GM12892 (cell line): ENCODE measurements around the gene PRDM11.
"Not testable (repeated sequence)": the region's sequence is repeated elsewhere in the genome, so short reads cannot be mapped to it uniquely, and the experiment has no call there.

Experiments
- DNase-seq: peaks from one replicate; pipeline ENCODE4 v3.0.0; 2011; ENCODE audit not compliant: insufficient read length
- FAIRE-seq: peaks from 2 replicates; lab custom pipeline; 2011; peaks lifted over from hg19 to GRCh38; lab: Jason Lieb, UNC
- POLR2A ChIP-seq: IDR thresholded peaks from 2 replicates; pipeline ENCODE4 v1.6.1; 2011; ENCODE audit warnings: low read depth, low read length, control low read depth
- POLR2AphosphoS5 ChIP-seq: IDR thresholded peaks from 2 replicates; pipeline ENCODE4 v1.6.1; 2011; ENCODE audit warnings: low read depth, low read length, control low read depth
- TAF1 ChIP-seq: IDR thresholded peaks from 2 replicates; pipeline ENCODE4 v1.6.1; 2011; ENCODE audit warnings: low read depth, mild to moderate bottlenecking, control low read depth, low read length, borderline replicate concordance

Gene PRDM11

GRCh38 chr11:45106440-45106839, 40.0 kb upstream of the PRDM11 start:
- TF ChIP-seq POLR2AphosphoS5 (no peak), TAF1 (no peak), POLR2A (no peak)
- FAIRE-seq (no peak), DNase-seq (no peak)

- no peak for DNase-seq
- TF ChIP-seq POLR2A (no peak), POLR2AphosphoS5 (no peak), TAF1 (no peak)
- FAIRE-seq: no peak
Observed at GRCh38 chr11:45107029-45107428, 39.4 kb upstream of the PRDM11 start.

GRCh38 chr11:45108070-45109064, 38.1 kb upstream of the PRDM11 start:
- no peak for DNase-seq
- TF ChIP-seq POLR2A (no peak), TAF1 (no peak), POLR2AphosphoS5 (no peak)
- no peak for FAIRE-seq

- DNase-seq: no peak
- no peak for FAIRE-seq
- no peak for TF ChIP-seq POLR2AphosphoS5
- TF ChIP-seq POLR2A: no peak
Observed at GRCh38 chr11:45109400-45109799, 37.0 kb upstream of the PRDM11 start.

- DNase-seq (peak; percentile 35), FAIRE-seq (peak; percentile 87)
- TF ChIP-seq POLR2A (no peak), POLR2AphosphoS5 (no peak), TAF1 (no peak)
Observed at GRCh38 chr11:45110562-45110961, 35.9 kb upstream of the PRDM11 start.

GRCh38 chr11:45113807-45114206, 32.6 kb upstream of the PRDM11 start:
- DNase-seq (no peak), FAIRE-seq (no peak)
- no peak for TF ChIP-seq POLR2A
- TF ChIP-seq TAF1: no peak

- not testable (repeated sequence) for DNase-seq, FAIRE-seq
Observed at GRCh38 chr11:45127836-45128235, 18.6 kb upstream of the PRDM11 start.

- TF ChIP-seq POLR2A (no peak), TAF1 (no peak), POLR2AphosphoS5 (no peak)
- no peak for FAIRE-seq
- no peak for DNase-seq
Observed at GRCh38 chr11:45133878-45134277, 12.6 kb upstream of the PRDM11 start.

GRCh38 chr11:45141171-45141570, 5.3 kb upstream of the PRDM11 start:
- DNase-seq (no peak), FAIRE-seq (no peak)
- TF ChIP-seq POLR2A (no peak), TAF1 (no peak), POLR2AphosphoS5 (no peak)

- TF ChIP-seq POLR2AphosphoS5: no peak
- DNase-seq (no peak), FAIRE-seq (no peak)
Observed at GRCh38 chr11:45141631-45142030, 4.8 kb upstream of the PRDM11 start.

- FAIRE-seq: no peak
Observed at GRCh38 chr11:45142241-45143055, 4.0 kb upstream of the PRDM11 start.

GRCh38 chr11:45143494-45143893, 2.9 kb upstream of the PRDM11 start:
- no peak for FAIRE-seq

More at GRCh38 chr11:45142241-45143055, 4.0 kb upstream of the PRDM11 start:
- TF ChIP-seq TAF1 (no peak), POLR2AphosphoS5 (no peak), POLR2A (no peak)
- DNase-seq: no peak

More at GRCh38 chr11:45143494-45143893, 2.9 kb upstream of the PRDM11 start:
- TF ChIP-seq POLR2A (no peak), TAF1 (no peak), POLR2AphosphoS5 (no peak)
- no peak for DNase-seq
